SK-N-SH (cell line): ENCODE measurements around the gene QRFPR. TPM values are rescaled to one million over a fixed set of nuclear protein-coding genes. Genes with fewer than 3 reads are reported as not detected.

Experiments used
- CTCF ChIA-PET: fragments of 300-600, 350-600 bp; formaldehyde crosslinking; extraction: SDS; loops from one replicate; lab custom pipeline; 2021; lab: Yijun Ruan, JAX
- POLR2A ChIA-PET: fragments of 350-600 bp; sonication (Branson Sonifier 250); formaldehyde crosslinking; extraction: SDS; loops from one replicate; lab custom pipeline; 2020; ENCODE audit warnings: antibody characterized with exemption, inconsistent platforms; lab: Yijun Ruan, JAX
- DNase-seq: peaks from one replicate; pipeline ENCODE4 v3.0.0; 2012
- H2AFZ ChIP-seq: fragments of 200-600 bp; sonication (generic); 2 replicates; pipeline ENCODE4 v1.8.1; 2016; ENCODE audit warnings: antibody characterized with exemption, mild to moderate bottlenecking, low read depth
- H3F3A ChIP-seq: fragments of 200-600 bp; sonication (generic); replicated peaks from 2 replicates; pipeline ENCODE3; 2016; ENCODE audit warnings: antibody characterized with exemption, mild to moderate bottlenecking; ENCODE audit not compliant: insufficient read depth
- H3K27ac ChIP-seq, 2 experiments: fragments of 200-500 bp in 1 of 2; fragments of 200-600 bp in 1 of 2; sonication (Bioruptor generic) in 1 of 2; sonication (generic), shearing (Covaris generic) in 1 of 2; 2 replicates each; pipeline versions ENCODE4 v1.5.1 to v1.6.1; 2014 to 2016; ENCODE audit warnings: low read depth in 2 of 2, inconsistent platforms in 1 of 2, low read length in 1 of 2, mild to moderate bottlenecking in 1 of 2, mixed read lengths in 1 of 2
- H3K27me3 ChIP-seq: fragments of 200-600 bp; sonication (generic), shearing (Covaris generic); 2 replicates; pipeline ENCODE4 v1.6.1; 2016; ENCODE audit warnings: mixed run types; ENCODE audit not compliant: insufficient read depth
- H3K36me3 ChIP-seq, 2 experiments: fragments of 200-500 bp in 1 of 2; fragments of 200-600 bp in 1 of 2; sonication (Bioruptor generic) in 1 of 2; sonication (generic) in 1 of 2; replicated peaks in 1 of 2; 2 replicates each; pipeline versions ENCODE3 to v1.5.1; 2014 to 2016; ENCODE audit warnings: low read length in 1 of 2, mild to moderate bottlenecking in 1 of 2; ENCODE audit not compliant: insufficient read depth in 2 of 2, control insufficient read depth in 1 of 2
- H3K4me1 ChIP-seq, 2 experiments: fragments of 200-500 bp in 1 of 2; fragments of 200-600 bp in 1 of 2; sonication (Bioruptor generic) in 1 of 2; sonication (generic), shearing (Covaris generic) in 1 of 2; 2 replicates each; pipeline versions ENCODE4 v1.5.1 to v1.6.1; 2014 to 2016; ENCODE audit warnings: low read depth in 1 of 2, low read length in 1 of 2, mixed run types in 1 of 2; ENCODE audit not compliant: insufficient read depth in 2 of 2, control insufficient read depth in 1 of 2
- H3K4me2 ChIP-seq: fragments of 200-600 bp; sonication (generic), shearing (Covaris generic); 2 replicates; pipeline ENCODE4 v1.6.1; 2017; ENCODE audit warnings: mixed run types
- H3K4me3 ChIP-seq, 2 experiments: fragments of 200-500 bp in 1 of 2; fragments of 200-600 bp in 1 of 2; sonication (Bioruptor generic) in 1 of 2; sonication (generic), shearing (Covaris generic) in 1 of 2; 2 replicates each; pipeline versions ENCODE4 v1.5.1 to v1.8.1; 2014 to 2016; ENCODE audit warnings: low read depth in 2 of 2, inconsistent platforms in 1 of 2, low read length in 1 of 2, mild to moderate bottlenecking in 1 of 2, mixed read lengths in 1 of 2, moderate library complexity in 1 of 2
- H3K79me2 ChIP-seq: fragments of 200-600 bp; sonication (generic); 2 replicates; pipeline ENCODE4 v1.8.1; 2017; ENCODE audit warnings: mild to moderate bottlenecking; ENCODE audit not compliant: insufficient read depth
- H3K9ac ChIP-seq: fragments of 200-600 bp; sonication (generic); 2 replicates; pipeline ENCODE4 v1.6.1; 2017; ENCODE audit warnings: mixed run types
- H3K9me2 ChIP-seq: fragments of 200-600 bp; sonication (generic); 2 replicates; pipeline ENCODE4 v1.6.1; 2017; ENCODE audit warnings: mixed run types
- H3K9me3 ChIP-seq: fragments of 200-600 bp; sonication (generic); 2 replicates; pipeline ENCODE4 v1.6.1; 2017; ENCODE audit warnings: mixed run types, mild to moderate bottlenecking, moderate library complexity
- H4K20me1 ChIP-seq: fragments of 200-600 bp; sonication (generic); 2 replicates; pipeline ENCODE4 v1.6.1; 2017; ENCODE audit warnings: mild to moderate bottlenecking, mixed run types; ENCODE audit not compliant: insufficient read depth
- CHD2 ChIP-seq: fragments of 150-350 bp; IDR thresholded peaks from 2 replicates; pipeline ENCODE4 v1.6.1; 2018; ENCODE audit warnings: low read length; ENCODE audit not compliant: partially characterized antibody
- ELF1 ChIP-seq: IDR thresholded peaks from 2 replicates; pipeline ENCODE4 v1.4.0; 2012
- EP300 ChIP-seq, 2 experiments: IDR thresholded peaks; 2 replicates each; pipeline versions ENCODE4 v1.4.0 to v1.6.1; 2012; ENCODE audit warnings: borderline replicate concordance in 1 of 2, low read depth in 1 of 2, low read length in 1 of 2
- EZH2phosphoT487 ChIP-seq: fragments of 200-600 bp; sonication (generic); IDR thresholded peaks from 2 replicates; pipeline ENCODE4 v1.6.1; 2017; ENCODE audit warnings: low read depth, mixed run types, mild to moderate bottlenecking, antibody characterized with exemption, moderate library complexity, borderline replicate concordance
- FOXJ3 ChIP-seq: sonication (generic); formaldehyde crosslinking; IDR thresholded peaks from 2 replicates; pipeline ENCODE4 v1.5.1; 2020; ENCODE audit warnings: mild to moderate bottlenecking, missing genetic modification reagents
- GATA2 ChIP-seq: sonication (generic); formaldehyde crosslinking; IDR thresholded peaks from 2 replicates; pipeline ENCODE4 v1.5.0; 2020; ENCODE audit warnings: mild to moderate bottlenecking, missing genetic modification reagents
- NFIC ChIP-seq: IDR thresholded peaks from 2 replicates; pipeline ENCODE4 v1.4.0; 2012; ENCODE audit warnings: borderline replicate concordance
- POLR2AphosphoS5 ChIP-seq: IDR thresholded peaks from 2 replicates; pipeline ENCODE4 v1.6.1; 2012; ENCODE audit warnings: low read depth, low read length
- RAD21 ChIP-seq: IDR thresholded peaks from 2 replicates; pipeline ENCODE4 v1.6.1; 2012; ENCODE audit warnings: mild to moderate bottlenecking, low read length
- RCOR1 ChIP-seq: fragments of 150-350 bp; IDR thresholded peaks from 2 replicates; pipeline ENCODE4 v1.6.1; 2017; ENCODE audit warnings: antibody characterized with exemption, low read length
- RFX5 ChIP-seq: IDR thresholded peaks from 2 replicates; pipeline ENCODE4 v1.6.1; 2012; ENCODE audit warnings: mild to moderate bottlenecking, improper control_type of control experiment, low read length
- RXRA ChIP-seq: IDR thresholded peaks from 2 replicates; pipeline ENCODE4 v1.4.0; 2012; ENCODE audit warnings: low read depth, mild to moderate bottlenecking, borderline replicate concordance
- SMC3 ChIP-seq: IDR thresholded peaks from 2 replicates; pipeline ENCODE4 v1.6.1; 2012; ENCODE audit warnings: low read depth, low read length, improper control_type of control experiment
- TEAD4 ChIP-seq: IDR thresholded peaks from 2 replicates; pipeline ENCODE4 v1.4.0; 2012; ENCODE audit warnings: mild to moderate bottlenecking, borderline replicate concordance; ENCODE audit not compliant: insufficient read depth
- YY1 ChIP-seq: IDR thresholded peaks from 2 replicates; pipeline ENCODE4 v1.4.0; 2012; ENCODE audit warnings: low read depth, mild to moderate bottlenecking
- WGBS: methylation state at CpG from one replicate; pipeline ENCODE4 v1.1.6; 2017; ENCODE audit warnings: low lambda C conversion rate; 5-methylcytosine and 5-hydroxymethylcytosine counted together
- polyA plus RNA-seq, 3 experiments: library from polyadenylated mRNA; depleted of rRNA; stranded (reverse); fragments of >200 nt; gene quantifications; 2 replicates each; pipeline ENCODE4 v1.2.3, GENCODE V29; 2012
- TF ChIP-seq, protein P1 (sequence below): fragments of 150-350 bp; IDR thresholded peaks from 2 replicates; pipeline ENCODE4 v1.6.1; 2016; ENCODE audit warnings: mild to moderate bottlenecking, low read depth, low read length
- TF ChIP-seq, protein P2 (sequence below): IDR thresholded peaks from 2 replicates; pipeline ENCODE4; 2012
- TF ChIP-seq, protein P3 (sequence below): IDR thresholded peaks from 2 replicates; pipeline ENCODE4 v1.4.0; 2012; ENCODE audit warnings: low read depth, borderline replicate concordance
- TF ChIP-seq, protein P4 (sequence below): IDR thresholded peaks from 2 replicates; pipeline ENCODE4 v1.6.1; 2012; ENCODE audit warnings: mild to moderate bottlenecking, low read depth, low read length, moderate library complexity

QRFPR gene
- polyA plus RNA-seq, 1 of the 3 experiments (the other 2 are of a cell fraction): not detected

DNA sequence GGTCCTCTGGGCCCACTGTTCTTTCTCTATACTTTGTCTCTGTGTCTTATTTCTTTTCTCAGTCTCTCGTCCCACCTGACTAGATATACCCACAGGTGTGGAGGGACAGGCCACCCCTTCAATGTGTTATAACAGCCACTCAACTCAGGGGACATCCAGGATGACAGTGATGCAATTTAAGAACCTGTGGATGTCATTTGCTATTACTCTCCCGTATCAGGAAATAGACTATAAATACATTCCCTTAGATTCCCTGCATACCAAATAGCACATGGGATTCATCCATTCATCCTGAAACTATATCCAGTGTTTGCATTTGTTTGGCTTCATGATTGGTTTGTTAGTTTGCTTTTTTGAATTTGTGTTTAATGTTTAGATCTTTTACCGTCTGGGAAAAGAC lies 16.6 kb upstream of the QRFPR start:
- no peaks in the 10 kb centered on the region for H3F3A ChIP-seq
- no peaks in the 10 kb centered on the region for H3K79me2 ChIP-seq
- H3K27ac ChIP-seq: no peak overlapping the region
- H3K36me3 ChIP-seq: no peaks in the 10 kb centered on the region
- no peak overlapping the region for H3K4me3 ChIP-seq
- peaks cover 3% of the 10 kb centered on the region; the same call in 1 of the 2 replicates for H3K27me3 ChIP-seq
- no peak overlapping the region for H3K4me2 ChIP-seq
- POLR2A ChIA-PET: no interaction called here
- no peaks in the 10 kb centered on the region for H4K20me1 ChIP-seq
- CTCF ChIA-PET: interaction anchor here (2.0 kb wide), 1 partner anchor 27 kb away, joined by 6 read pairs; no protein-coding TSS in a partner anchor
- no peaks in the 10 kb centered on the region for H3K4me1 ChIP-seq
- no peaks in the 10 kb centered on the region for H3K9me2 ChIP-seq
- no peak overlapping the region for H2AFZ ChIP-seq
- TF ChIP-seq RAD21 (no peak), YY1 (no peak), TEAD4 (no peak), GATA2 (CRISPR knock-in tag) (no peak), RFX5 (no peak), FOXJ3 (no peak), POLR2AphosphoS5 (no peak), RXRA (no peak), NFIC (no peak), CHD2 (no peak), ELF1 (no peak)
- TF ChIP-seq, protein P1, sequence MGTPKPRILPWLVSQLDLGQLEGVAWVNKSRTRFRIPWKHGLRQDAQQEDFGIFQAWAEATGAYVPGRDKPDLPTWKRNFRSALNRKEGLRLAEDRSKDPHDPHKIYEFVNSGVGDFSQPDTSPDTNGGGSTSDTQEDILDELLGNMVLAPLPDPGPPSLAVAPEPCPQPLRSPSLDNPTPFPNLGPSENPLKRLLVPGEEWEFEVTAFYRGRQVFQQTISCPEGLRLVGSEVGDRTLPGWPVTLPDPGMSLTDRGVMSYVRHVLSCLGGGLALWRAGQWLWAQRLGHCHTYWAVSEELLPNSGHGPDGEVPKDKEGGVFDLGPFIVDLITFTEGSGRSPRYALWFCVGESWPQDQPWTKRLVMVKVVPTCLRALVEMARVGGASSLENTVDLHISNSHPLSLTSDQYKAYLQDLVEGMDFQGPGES: no peak
- TF ChIP-seq, protein P2, sequence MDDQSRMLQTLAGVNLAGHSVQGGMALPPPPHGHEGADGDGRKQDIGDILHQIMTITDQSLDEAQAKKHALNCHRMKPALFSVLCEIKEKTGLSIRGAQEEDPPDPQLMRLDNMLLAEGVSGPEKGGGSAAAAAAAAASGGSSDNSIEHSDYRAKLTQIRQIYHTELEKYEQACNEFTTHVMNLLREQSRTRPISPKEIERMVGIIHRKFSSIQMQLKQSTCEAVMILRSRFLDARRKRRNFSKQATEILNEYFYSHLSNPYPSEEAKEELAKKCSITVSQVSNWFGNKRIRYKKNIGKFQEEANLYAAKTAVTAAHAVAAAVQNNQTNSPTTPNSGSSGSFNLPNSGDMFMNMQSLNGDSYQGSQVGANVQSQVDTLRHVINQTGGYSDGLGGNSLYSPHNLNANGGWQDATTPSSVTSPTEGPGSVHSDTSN: no peak
- TF ChIP-seq, protein P3, sequence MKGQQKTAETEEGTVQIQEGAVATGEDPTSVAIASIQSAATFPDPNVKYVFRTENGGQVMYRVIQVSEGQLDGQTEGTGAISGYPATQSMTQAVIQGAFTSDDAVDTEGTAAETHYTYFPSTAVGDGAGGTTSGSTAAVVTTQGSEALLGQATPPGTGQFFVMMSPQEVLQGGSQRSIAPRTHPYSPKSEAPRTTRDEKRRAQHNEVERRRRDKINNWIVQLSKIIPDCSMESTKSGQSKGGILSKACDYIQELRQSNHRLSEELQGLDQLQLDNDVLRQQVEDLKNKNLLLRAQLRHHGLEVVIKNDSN: no peak
- no peak overlapping the region for H3K9ac ChIP-seq
- H3K9me3 ChIP-seq: no peaks in the 10 kb centered on the region
- 3% methylated on average over 3 of the region's 3 CpGs for WGBS
- DNase-seq: no peak

DNA sequence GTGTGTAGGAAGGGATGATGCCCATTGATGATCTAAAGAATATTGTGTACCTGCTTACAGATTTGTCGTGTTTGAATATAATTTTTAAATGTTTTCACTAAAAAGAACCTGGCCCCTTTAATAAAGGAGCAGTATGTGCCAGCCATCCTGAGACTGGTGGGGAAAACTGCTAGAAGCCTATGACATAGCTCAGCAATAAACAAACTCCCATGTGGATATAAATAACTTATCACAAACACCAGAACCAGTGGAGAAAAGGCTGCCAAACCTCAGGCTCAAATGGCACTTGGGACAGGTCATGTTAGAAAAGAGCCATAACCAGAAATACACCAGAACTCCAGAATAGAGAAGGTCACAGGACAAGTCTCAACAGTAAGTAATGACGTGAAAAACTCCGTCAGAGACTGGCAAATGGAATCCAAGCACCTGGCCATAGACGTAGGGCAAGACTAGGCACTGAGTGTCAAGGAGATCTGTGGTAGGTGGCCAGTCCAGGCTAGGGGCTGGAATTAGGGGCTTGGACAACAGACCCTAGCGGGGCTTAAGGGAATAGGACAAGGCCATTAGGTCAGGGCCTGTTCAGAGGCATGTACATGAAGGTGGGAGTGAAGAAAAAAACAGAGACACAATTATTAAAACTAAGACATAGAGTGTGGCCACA lies 11.7 kb upstream of the QRFPR start:
- no peak overlapping the region for H3K4me3 ChIP-seq
- H4K20me1 ChIP-seq: no peaks in the 10 kb centered on the region
- H2AFZ ChIP-seq: no peak overlapping the region
- H3K9me3 ChIP-seq: no peaks in the 10 kb centered on the region
- no peaks in the 10 kb centered on the region for H3K79me2 ChIP-seq
- no peak overlapping the region for H3K9ac ChIP-seq
- no peaks in the 10 kb centered on the region for H3K4me1 ChIP-seq
- H3K36me3 ChIP-seq: no peaks in the 10 kb centered on the region
- DNase-seq: no peak
- ChIA-PET CTCF (interaction anchor here (1.7 kb wide), 1 partner anchor 22 kb away, joined by 4 read pairs; no protein-coding TSS in a partner anchor), POLR2A (no interaction called here)
- 3% methylated on average over 5 of the region's 5 CpGs for WGBS
- peaks cover 3% of the 10 kb centered on the region for H3K27me3 ChIP-seq
- H3K9me2 ChIP-seq: no peaks in the 10 kb centered on the region
- no peak overlapping the region for H3K4me2 ChIP-seq
- no peak overlapping the region for H3K27ac ChIP-seq
- no peaks in the 10 kb centered on the region for H3F3A ChIP-seq
- no peak for TF ChIP-seq EP300 (IDR thresholded peaks at IDR 0.05; ENCODE audit: borderline replicate concordance in 1 of 2, low read depth in 1 of 2, low read length in 1 of 2)
- no peak for TF ChIP-seq EZH2phosphoT487
- TF ChIP-seq, protein P2: no peak
- TF ChIP-seq, protein P3: no peak
- no peak for TF ChIP-seq RCOR1
- no peak for TF ChIP-seq SMC3
- no peak for TF ChIP-seq NFIC
- TF ChIP-seq, protein P4, sequence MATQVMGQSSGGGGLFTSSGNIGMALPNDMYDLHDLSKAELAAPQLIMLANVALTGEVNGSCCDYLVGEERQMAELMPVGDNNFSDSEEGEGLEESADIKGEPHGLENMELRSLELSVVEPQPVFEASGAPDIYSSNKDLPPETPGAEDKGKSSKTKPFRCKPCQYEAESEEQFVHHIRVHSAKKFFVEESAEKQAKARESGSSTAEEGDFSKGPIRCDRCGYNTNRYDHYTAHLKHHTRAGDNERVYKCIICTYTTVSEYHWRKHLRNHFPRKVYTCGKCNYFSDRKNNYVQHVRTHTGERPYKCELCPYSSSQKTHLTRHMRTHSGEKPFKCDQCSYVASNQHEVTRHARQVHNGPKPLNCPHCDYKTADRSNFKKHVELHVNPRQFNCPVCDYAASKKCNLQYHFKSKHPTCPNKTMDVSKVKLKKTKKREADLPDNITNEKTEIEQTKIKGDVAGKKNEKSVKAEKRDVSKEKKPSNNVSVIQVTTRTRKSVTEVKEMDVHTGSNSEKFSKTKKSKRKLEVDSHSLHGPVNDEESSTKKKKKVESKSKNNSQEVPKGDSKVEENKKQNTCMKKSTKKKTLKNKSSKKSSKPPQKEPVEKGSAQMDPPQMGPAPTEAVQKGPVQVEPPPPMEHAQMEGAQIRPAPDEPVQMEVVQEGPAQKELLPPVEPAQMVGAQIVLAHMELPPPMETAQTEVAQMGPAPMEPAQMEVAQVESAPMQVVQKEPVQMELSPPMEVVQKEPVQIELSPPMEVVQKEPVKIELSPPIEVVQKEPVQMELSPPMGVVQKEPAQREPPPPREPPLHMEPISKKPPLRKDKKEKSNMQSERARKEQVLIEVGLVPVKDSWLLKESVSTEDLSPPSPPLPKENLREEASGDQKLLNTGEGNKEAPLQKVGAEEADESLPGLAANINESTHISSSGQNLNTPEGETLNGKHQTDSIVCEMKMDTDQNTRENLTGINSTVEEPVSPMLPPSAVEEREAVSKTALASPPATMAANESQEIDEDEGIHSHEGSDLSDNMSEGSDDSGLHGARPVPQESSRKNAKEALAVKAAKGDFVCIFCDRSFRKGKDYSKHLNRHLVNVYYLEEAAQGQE: no peak
